GM19099 (cell line): ENCODE data around the gene RALGAPB.

Source experiments
- POLR2A ChIP-seq: IDR thresholded peaks from 3 replicates; pipeline ENCODE4 v1.6.1; 2011; ENCODE audit warnings: low read depth; ENCODE audit not compliant: insufficient read length; ENCODE audit errors: extremely low read depth

The RALGAPB gene

DNA sequence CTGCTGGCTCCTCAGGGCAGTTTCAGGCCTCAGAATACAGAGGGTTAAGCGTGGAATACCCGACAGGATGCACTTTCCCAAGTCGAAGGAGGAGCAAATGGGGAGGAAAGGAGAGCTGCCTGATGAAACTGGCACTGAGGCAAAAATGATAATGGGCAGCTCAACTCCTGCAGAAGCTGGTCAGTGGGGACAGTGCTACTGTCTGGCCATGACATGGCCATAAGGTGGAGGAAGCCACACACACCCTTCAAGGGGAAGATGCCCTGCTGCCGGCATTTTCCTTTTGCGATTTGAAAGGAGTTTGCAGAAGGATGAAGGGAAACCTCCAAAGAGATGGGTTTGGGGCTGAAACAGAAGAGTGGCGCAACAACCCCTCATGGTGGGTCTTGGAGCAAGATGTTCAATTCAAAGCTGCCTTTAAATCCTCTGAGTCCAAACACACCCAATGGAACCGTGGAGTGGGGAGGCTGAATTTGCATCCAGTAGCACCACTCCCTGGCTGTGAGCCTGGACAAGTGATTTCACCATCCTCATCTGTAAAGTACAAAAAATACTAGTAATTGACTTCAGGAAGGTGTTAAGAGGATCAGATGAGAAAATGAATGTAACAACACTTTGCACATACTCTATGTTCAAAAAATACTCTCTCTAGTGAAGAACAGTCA is 111.6 kb downstream of the RALGAPB start:
- no peak for TF ChIP-seq POLR2A

DNA sequence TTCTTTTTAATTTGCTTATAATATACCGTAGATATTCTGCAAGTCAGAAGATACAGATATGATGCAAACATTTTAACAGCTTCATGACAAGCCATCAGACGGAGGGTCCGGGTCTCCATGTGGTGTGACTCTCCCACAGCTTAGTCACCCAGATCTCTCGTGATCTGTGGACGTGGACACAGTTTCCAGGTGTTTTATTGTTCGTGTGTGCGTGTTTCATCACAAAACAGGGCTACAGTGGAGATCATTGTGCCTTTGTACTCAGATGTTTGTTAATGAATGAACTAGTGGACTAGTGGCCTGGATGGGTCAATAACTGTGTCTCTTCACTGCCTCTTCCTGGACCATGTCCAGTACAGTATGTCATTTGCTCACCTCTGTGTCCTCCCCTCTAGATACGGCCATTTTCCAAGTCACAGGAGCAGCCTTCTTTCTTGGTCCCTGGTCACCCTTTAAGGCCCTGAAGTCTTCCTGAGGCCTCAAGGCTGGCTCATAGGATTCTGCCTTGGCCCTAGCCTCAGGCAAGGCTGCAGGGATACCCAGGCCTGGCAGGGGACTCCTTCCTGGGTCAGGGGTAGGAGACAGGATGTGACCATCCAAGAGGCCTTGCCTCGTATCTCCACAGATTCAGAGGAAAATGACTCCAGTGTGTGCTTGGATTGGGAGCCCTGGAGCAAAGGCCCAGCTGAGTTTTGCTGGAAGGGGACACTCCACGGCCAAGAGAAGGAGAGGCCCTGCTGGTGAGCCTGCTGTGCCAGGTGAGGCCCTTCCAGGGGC is 112.9 kb downstream of the RALGAPB start:
- no peak for TF ChIP-seq POLR2A

DNA sequence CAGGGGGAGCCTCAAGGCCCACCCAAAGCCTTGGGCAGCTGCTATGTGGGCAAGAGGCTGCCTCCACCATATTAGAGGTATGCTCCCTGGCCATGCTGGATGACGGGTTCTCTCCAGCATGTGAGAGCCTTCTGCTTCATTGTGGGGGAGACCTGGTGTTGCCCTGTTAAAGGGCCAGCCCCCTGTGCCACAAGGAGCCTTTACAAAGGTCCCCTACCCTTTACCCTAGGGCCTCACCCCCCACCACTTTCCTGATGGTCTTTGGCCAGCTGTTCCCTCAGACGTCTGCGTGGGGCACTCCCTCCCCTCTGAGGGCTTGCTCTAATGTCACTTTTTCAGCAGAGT is 113.5 kb downstream of the RALGAPB start:
- no peak for TF ChIP-seq POLR2A

DNA sequence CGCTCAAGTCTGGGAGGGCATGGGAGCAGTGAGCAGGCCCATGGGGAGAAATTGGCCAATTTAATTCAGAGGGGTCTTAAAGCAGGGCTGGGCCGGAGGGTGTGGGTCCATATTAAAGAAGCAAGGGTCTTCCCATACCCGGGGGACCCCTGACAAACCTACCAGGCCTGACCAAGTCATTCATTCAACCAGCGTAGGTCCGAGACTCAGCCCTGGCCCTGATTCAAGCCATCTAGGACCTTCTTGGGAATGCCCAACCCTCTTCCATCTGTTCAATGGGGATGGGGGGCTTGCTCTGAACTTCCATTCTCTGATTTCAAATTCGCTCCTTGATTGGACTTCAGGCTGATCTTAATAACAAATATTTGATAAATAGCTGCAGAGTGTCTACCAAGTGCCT is 115.7 kb downstream of the RALGAPB start:
- TF ChIP-seq POLR2A, result no peak

DNA sequence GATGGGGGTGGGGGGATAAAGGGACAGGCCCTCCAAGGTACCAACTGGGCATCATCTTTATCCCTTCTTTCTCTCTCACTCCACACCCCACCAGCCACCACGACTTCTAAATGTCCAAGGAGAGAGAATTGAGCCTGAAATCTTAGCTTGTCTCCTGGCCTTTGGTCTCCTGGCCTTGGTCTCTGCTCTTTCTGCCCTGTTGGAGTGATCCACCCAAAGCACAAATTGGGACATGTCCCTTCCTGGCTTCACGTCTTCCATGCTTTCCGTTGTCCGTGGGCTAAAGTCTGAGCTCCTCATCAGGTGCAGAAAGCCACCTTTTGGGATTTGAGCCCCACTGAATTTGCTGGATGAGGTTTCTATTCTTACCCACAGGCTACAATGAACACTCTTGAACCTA is 116.7 kb downstream of the RALGAPB start:
- no peak for TF ChIP-seq POLR2A

DNA sequence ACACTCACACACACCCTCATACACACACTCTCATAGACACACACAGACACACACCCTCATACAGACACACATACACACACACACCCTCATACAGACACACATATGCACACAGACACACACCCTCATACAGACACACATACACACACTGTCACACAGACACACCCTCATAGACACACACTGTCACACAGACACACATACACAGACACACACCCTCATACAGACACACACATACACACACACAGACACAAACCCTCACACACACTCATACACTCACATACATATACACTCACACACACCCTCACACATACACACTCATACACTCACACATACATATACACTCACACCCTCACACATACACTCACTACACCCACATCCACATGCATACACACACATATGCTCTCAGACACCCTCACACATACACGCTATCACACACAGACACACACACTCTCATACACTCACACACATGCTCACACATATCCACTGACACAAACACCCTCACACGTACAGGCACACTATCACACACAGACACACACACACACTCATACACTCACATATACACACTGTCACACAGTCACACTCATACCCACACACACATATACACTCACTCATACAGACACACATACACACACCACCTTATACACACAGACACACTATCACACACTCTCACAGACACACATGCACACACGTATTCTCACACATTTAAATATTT is 117.5 kb downstream of the RALGAPB start:
- no peak for TF ChIP-seq POLR2A

DNA sequence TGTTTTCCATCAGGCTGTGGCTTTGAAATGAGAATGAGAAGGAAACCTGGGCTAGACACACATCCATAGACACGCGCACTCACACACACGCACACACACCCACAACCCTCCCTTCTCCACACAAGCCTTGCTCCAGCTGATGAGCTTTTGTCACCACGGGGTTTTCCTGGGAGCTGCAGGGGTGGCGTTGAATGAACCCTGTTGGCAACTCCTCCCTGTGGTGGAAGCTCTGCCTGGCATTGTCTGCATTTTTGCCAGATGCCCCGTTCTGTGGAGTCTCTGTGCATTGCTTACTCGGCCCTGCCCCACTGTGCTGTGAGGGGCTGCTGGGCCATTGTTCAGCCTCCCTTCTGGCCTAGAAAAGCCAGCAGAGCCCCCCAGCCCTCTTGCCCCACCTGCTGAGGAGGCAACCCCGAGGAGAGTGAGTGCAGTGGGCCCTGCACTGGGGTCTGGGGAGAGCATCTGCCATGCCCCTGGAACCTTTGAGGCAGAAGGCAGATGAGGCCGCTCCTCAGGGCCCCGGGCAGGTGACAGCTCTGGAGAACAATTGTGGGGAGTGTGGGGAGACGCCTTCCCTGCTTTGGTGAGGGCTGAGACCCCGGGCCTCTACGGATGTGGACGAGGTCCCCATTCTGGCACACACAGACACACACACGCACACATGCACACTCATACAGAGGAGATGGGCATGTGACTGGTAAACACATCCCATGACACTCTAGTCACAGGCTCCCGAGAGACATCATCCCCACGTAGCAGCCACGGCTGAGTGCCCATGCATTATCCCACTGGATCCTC is 118.2 kb downstream of the RALGAPB start:
- TF ChIP-seq POLR2A, result no peak

DNA sequence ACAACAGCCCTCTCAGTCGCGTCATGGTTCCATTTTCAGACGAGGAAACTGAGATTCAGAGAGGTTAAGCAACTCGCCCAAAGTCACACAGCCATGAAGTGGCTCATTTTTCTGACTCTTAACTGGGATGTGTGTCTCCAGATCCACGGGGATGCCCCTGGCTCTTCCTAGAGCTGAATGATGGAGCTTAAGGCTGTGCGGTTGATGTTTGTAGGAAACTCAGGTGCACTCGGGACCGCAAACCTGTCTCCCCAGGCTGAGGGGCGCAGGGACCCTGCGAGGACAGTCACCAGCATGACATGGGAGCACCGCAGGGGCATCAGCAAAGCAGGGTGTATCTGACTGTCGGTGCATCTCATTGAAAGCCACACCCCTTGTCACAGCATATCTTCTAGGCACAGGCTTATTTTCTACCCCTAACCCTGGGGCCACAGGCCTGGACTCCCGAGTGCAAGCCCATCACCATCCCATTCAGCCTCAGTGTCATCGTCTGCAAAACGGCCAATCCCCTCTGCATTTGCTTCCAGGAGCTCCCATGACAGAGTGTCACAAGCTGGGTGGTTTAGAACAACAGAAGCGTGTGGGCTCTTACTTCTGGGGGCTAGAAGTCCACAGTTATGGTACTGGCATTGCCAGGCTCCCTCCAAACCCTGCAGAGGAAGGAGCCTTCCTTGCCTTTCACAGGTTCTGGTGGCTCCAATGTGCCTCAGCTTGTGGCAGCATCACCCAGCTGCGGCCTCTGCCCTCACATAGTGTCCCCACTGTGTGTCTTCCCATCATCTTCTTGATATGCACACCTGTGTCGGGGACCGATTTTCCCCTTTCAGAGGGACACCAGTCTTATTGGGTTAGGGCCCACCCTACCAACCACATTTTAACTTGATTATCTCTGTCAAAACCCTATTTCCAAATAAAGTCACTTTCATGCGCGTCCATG is 119.1 kb downstream of the RALGAPB start:
- no peak for TF ChIP-seq POLR2A

DNA sequence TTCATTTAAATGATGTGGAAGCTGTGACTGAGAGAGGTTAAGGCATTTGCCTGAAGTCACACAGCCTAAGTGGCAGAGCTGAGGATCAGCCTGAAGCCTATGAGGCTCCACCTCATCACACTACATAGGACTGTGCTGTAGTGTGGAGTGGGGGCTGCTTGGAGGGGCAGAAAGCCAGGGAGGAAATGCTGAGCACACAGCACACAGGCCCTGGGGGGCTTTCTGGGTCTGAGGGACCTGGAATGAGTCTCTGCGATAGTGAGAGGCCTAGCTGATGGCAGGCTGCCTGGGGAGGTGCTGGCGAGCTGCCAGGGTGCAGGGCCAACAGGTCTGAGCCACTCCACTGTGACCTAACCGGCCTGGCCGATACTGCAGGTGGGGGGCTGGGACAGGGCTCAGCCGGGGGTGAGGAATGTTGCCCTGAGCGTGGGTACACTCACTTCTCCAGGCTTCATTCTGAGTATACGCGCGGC is 126.8 kb downstream of the RALGAPB start:
- TF ChIP-seq POLR2A, result no peak

DNA sequence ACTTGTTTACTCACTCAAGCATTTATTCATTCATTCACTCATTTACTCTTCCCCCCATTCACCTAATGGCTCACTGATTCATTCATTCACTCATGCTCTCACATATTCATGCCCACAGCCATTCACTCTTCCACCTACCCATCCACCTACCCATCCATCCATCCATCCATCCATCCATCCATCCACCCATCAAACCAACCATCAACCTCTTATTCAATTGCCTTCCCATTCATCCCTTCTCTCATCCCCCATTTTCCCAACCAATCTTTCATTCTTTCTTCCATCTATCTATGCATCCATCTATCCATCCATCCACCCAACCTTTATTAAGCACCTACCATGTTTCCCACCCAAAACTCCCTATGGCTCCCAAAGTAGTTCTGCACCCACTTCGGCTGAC is 127.4 kb downstream of the RALGAPB start:
- no peak for TF ChIP-seq POLR2A

DNA sequence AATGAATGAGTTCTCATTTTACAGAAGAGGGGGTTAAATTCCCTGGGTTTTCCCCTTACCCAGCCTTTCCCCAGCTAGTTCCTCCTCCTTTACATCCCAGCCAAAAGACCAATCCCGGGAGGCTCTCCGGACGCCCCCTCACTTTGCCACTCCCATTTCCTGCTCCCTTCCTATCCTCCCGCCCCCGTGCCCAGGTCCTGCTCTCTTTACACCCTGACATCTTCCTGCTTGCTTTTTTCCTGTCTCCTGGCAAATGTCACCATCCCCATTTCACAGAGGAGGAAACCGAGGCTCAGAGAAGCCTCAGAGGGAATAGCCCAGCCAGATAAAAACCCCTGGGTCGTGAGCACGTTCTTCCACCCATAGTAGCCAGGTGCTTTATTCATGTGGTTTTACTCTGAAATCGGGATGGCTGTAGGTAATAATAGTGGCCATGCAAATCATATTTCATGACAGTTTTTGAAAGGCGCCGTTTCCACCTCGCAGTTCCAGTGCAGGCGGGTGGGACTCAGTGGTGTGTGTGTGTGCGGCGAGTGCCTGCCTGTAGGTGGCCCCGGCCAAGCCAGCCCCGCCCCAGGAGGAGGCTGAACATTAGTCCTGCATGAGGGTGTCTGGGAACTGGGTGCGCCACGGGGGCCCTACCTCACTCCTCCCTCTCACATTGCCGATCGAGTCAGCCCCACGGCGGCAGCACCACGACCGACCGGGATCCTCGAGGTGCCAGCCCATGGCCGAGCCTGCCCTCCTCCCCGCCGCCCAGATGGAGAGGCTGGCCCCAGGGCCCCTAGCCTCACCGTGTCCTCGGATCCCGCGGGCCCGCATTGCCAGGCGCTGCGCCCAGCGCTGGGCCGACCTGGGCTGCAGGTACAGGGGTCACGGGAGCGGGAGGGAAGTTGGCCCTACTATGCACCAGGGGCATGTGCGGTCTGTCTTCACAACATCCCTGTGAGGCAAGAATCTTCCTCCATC is 128.9 kb downstream of the RALGAPB start, which contains the start of gene ARHGAP40:
Gene ARHGAP40, plus strand, starts transcription at position 594 of the 969 bp plus-strand sequence.
- no peak for TF ChIP-seq POLR2A

DNA sequence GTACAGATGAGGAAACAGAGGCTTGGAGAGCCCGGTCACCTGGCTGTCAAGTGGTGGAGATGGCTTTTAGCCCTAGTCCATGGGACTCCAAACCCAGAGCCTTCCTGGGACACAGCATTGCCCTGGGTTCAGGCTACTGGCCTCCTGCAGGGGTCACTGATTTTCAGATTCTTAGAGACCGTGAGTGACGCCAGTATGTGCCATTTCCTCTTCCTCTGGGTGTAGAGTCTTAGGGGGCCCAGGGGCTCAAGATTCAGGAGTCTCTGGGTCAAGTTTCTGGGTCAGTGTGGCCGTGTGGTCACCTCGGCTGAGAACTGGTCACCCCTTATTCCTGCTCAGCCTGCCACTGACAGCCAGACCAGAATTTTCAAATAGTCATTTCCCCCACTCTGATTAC is 129.5 kb downstream of the RALGAPB start:
- TF ChIP-seq POLR2A, result no peak

DNA sequence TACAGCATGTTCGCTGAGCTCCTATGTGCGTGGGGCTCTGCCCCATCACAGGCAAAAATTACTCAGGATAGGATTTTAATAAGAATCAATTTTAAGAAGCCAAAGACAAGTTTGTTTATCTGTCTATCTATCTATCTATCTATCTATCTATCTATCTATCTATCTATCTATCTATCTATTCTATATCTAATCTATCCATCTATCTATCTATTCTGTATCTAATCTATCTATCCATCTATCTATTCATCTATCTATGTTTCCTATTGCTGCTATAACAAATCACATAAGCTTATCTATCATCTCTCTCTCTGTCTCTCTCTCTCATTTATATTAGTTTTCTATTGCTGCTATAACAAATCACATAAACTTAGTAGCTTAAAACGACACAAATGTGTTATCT is 130.6 kb downstream of the RALGAPB start:
- TF ChIP-seq POLR2A, result no peak
